IMR-90 (cell line): ENCODE results near the gene OST4. TPM values are rescaled to one million over a fixed set of nuclear protein-coding genes. Genes with fewer than 3 reads are reported as not detected.

Experiments used
- ATAC-seq: fragments of 200-7000 bp; cut with Tn5 transposase; 2 replicates; pipeline ENCODE4 v1.9.1; 2020; ENCODE audit warnings: low read depth, mild to moderate bottlenecking, moderate library complexity
- BruUV-seq: library from RNA; stranded (reverse); fragments of 400-500 nt; replicated peaks from 2 replicates; lab custom pipeline; 2021; lab: Mats Ljungman, UMichigan
- CTCF ChIA-PET: fragments of 300-600 bp; formaldehyde crosslinking; extraction: SDS; loops from one replicate; lab custom pipeline; 2021; ENCODE audit warnings: antibody characterized with exemption; lab: Yijun Ruan, JAX
- POLR2A ChIA-PET: fragments of 300-600 bp; sonication (Branson Sonifier 250); formaldehyde crosslinking; loops from one replicate; lab custom pipeline; 2022; ENCODE audit warnings: antibody characterized with exemption; ENCODE audit not compliant: unreplicated experiment; lab: Charles Lee
- DNase-seq: peaks from one replicate; pipeline ENCODE4 v3.0.0; 2013
- H2AFZ ChIP-seq: replicated peaks from 2 replicates; pipeline ENCODE3; 2013; ENCODE audit warnings: low read length, mild to moderate bottlenecking; ENCODE audit not compliant: poor library complexity
- H2AK5ac ChIP-seq: 2 replicates; pipeline ENCODE4 v1.6.1; 2013; ENCODE audit warnings: low read depth, low read length, inconsistent platforms
- H2AK9ac ChIP-seq: replicated peaks from 2 replicates; pipeline ENCODE3; 2013; ENCODE audit warnings: mild to moderate bottlenecking, low read depth, low read length, moderate library complexity; ENCODE audit not compliant: poor library complexity
- H2BK120ac ChIP-seq: 2 replicates; pipeline ENCODE4 v1.6.1; 2013; ENCODE audit warnings: low read depth, low read length, inconsistent platforms
- H2BK15ac ChIP-seq: 3 replicates; pipeline ENCODE4 v1.6.1; 2013; ENCODE audit warnings: low read depth, low read length, inconsistent platforms
- H2BK20ac ChIP-seq: 2 replicates; pipeline ENCODE4 v1.6.1; 2013; ENCODE audit warnings: low read depth, mild to moderate bottlenecking, inconsistent platforms, low read length, moderate library complexity
- H2BK5ac ChIP-seq: 2 replicates; pipeline ENCODE4 v1.6.1; 2013; ENCODE audit warnings: mild to moderate bottlenecking, low read depth, low read length, inconsistent platforms; ENCODE audit not compliant: poor library complexity, severe bottlenecking
- H3K14ac ChIP-seq: replicated peaks from 2 replicates; pipeline ENCODE4 v1.6.1; 2013; ENCODE audit warnings: low read depth, low read length, inconsistent platforms
- H3K18ac ChIP-seq: 2 replicates; pipeline ENCODE4 v1.6.1; 2013; ENCODE audit warnings: low read depth, low read length, control low read depth
- H3K23ac ChIP-seq: 2 replicates; pipeline ENCODE4 v1.6.1; 2013; ENCODE audit warnings: low read depth, low read length, inconsistent platforms
- H3K27ac ChIP-seq: 2 replicates; pipeline ENCODE4 v1.5.1; 2013; ENCODE audit warnings: mild to moderate bottlenecking, control low read depth, low read length; ENCODE audit not compliant: insufficient read depth
- H3K27me3 ChIP-seq: 2 replicates; pipeline ENCODE4 v1.6.1; 2013; ENCODE audit warnings: low read length; ENCODE audit not compliant: control insufficient read depth, insufficient read depth
- H3K36me3 ChIP-seq: 2 replicates; pipeline ENCODE4 v1.6.1; 2013; ENCODE audit warnings: low read length, mixed read lengths; ENCODE audit not compliant: control insufficient read depth, insufficient read depth
- H3K4ac ChIP-seq: 2 replicates; pipeline ENCODE4 v1.6.1; 2013; ENCODE audit warnings: low read depth, low read length, inconsistent platforms
- H3K4me1 ChIP-seq: 2 replicates; pipeline ENCODE4 v1.6.1; 2013; ENCODE audit warnings: low read length, mixed read lengths; ENCODE audit not compliant: control insufficient read depth, insufficient read depth
- H3K4me2 ChIP-seq: 2 replicates; pipeline ENCODE4 v1.6.1; 2013; ENCODE audit warnings: low read depth, mild to moderate bottlenecking, control low read depth, low read length, moderate library complexity
- H3K4me3 ChIP-seq: 2 replicates; pipeline ENCODE4 v1.5.1; 2013; ENCODE audit warnings: low read depth, mild to moderate bottlenecking, control low read depth, low read length, moderate library complexity; ENCODE audit not compliant: insufficient read depth
- H3K56ac ChIP-seq: 2 replicates; pipeline ENCODE4 v1.6.1; 2013; ENCODE audit warnings: low read length, inconsistent platforms; ENCODE audit not compliant: insufficient read depth; ENCODE audit errors: extremely low read depth
- H3K79me1 ChIP-seq, 2 experiments: 2 replicates each; pipeline ENCODE4 v1.6.1; 2013; ENCODE audit warnings: low read length in 2 of 2, inconsistent platforms in 1 of 2, low read depth in 1 of 2
- H3K9ac ChIP-seq: 2 replicates; pipeline ENCODE4 v1.6.1; 2013; ENCODE audit warnings: low read depth, low read length, control low read depth
- H3K9me1 ChIP-seq: 2 replicates; pipeline ENCODE4 v1.6.1; 2013; ENCODE audit warnings: low read length, inconsistent platforms; ENCODE audit not compliant: insufficient read depth
- H3K9me3 ChIP-seq: 2 replicates; pipeline ENCODE4 v1.6.1; 2013; ENCODE audit warnings: low read length; ENCODE audit not compliant: control insufficient read depth, insufficient read depth
- H4K20me1 ChIP-seq: 2 replicates; pipeline ENCODE4 v1.6.1; 2013; ENCODE audit warnings: low read length, inconsistent platforms; ENCODE audit not compliant: insufficient read depth
- H4K5ac ChIP-seq: 2 replicates; pipeline ENCODE4 v1.6.1; 2013; ENCODE audit warnings: mild to moderate bottlenecking, low read depth, low read length, control low read depth
- H4K8ac ChIP-seq, 2 experiments: 2 replicates each; pipeline ENCODE4 v1.6.1; 2013; ENCODE audit warnings: low read depth in 2 of 2, low read length in 2 of 2, control low read depth in 1 of 2, inconsistent platforms in 1 of 2
- H4K91ac ChIP-seq: 2 replicates; pipeline ENCODE4 v1.6.1; 2013; ENCODE audit warnings: low read depth, low read length, inconsistent platforms; ENCODE audit not compliant: insufficient read depth
- BHLHE40 ChIP-seq: fragments of 150-350 bp; IDR thresholded peaks from 2 replicates; pipeline ENCODE4 v1.6.1; 2016; ENCODE audit warnings: mild to moderate bottlenecking, low read depth, low read length
- CEBPB ChIP-seq: IDR thresholded peaks from 2 replicates; pipeline ENCODE4 v1.6.1; 2012; ENCODE audit warnings: low read depth, low read length, improper control_type of control experiment
- CHD1 ChIP-seq: IDR thresholded peaks from 2 replicates; pipeline ENCODE4 v1.6.1; 2012; ENCODE audit warnings: low read depth, low read length, improper control_type of control experiment
- CTCF ChIP-seq: conservative IDR thresholded peaks from 2 replicates; pipeline ENCODE4 v1.5.1; 2012; ENCODE audit warnings: mild to moderate bottlenecking, low read depth, low read length, improper control_type of control experiment
- ELK1 ChIP-seq: fragments of 150-350 bp; IDR thresholded peaks from 2 replicates; pipeline ENCODE4 v1.6.1; 2016; ENCODE audit warnings: low read depth, mild to moderate bottlenecking, low read length, moderate library complexity, borderline replicate concordance
- FOS ChIP-seq: fragments of 150-350 bp; IDR thresholded peaks from 2 replicates; pipeline ENCODE4 v1.6.1; 2016; ENCODE audit warnings: low read depth, low read length
- MAFK ChIP-seq: IDR thresholded peaks from 2 replicates; pipeline ENCODE4 v1.6.1; 2012; ENCODE audit warnings: low read depth, low read length, improper control_type of control experiment
- MAZ ChIP-seq: IDR thresholded peaks from 2 replicates; pipeline ENCODE4 v1.6.1; 2012; ENCODE audit warnings: low read depth, mild to moderate bottlenecking, low read length, improper control_type of control experiment, moderate library complexity, borderline replicate concordance
- MXI1 ChIP-seq: IDR thresholded peaks from 2 replicates; pipeline ENCODE4 v1.6.1; 2012; ENCODE audit warnings: low read depth, mild to moderate bottlenecking, low read length, moderate library complexity, borderline replicate concordance
- NFE2L2 ChIP-seq: fragments of 150-350 bp; IDR thresholded peaks from 2 replicates; pipeline ENCODE4 v1.6.1; 2016; ENCODE audit warnings: low read depth, mild to moderate bottlenecking, low read length
- POLR2A ChIP-seq: IDR thresholded peaks from 2 replicates; pipeline ENCODE4 v1.6.1; 2012; ENCODE audit warnings: mild to moderate bottlenecking, low read depth, low read length
- RAD21 ChIP-seq: IDR thresholded peaks from 2 replicates; pipeline ENCODE4 v1.6.1; 2012; ENCODE audit warnings: low read length, improper control_type of control experiment
- RCOR1 ChIP-seq: IDR thresholded peaks from 2 replicates; pipeline ENCODE4 v1.6.1; 2012; ENCODE audit warnings: mild to moderate bottlenecking, low read length, improper control_type of control experiment; ENCODE audit not compliant: insufficient replicate concordance
- RFX5 ChIP-seq: IDR thresholded peaks from 2 replicates; pipeline ENCODE4 v1.8.0; 2012; ENCODE audit warnings: low read depth, mild to moderate bottlenecking, low read length, moderate library complexity
- WGBS, 2 experiments: methylation state at CpG; one replicate each; pipeline versions ENCODE4 v1.1.5 to v1.1.7; 2013; ENCODE audit warnings: missing lambda C conversion rate in 2 of 2; ENCODE audit not compliant: insufficient read length in 1 of 2; ENCODE audit errors: extremely low coverage in 2 of 2; 5-methylcytosine and 5-hydroxymethylcytosine counted together
- dilution Hi-C: fragments of 300-500 bp; cut with HindIII; formaldehyde crosslinking; loops from one replicate; pipeline ENCODE4 v1.14.3; 2018; ENCODE audit warnings: low sequenced_read_pairs; ENCODE audit not compliant: unreplicated experiment
- in situ Hi-C: fragments of 300-500 bp; cut with MboI; formaldehyde crosslinking; loops from 3 replicates; pipeline ENCODE4 v1.14.3; 2019; ENCODE audit warnings: low sequenced_read_pairs, inconsistent platforms, mixed read lengths
- intact Hi-C: fragments of 100-400 bp; cut with micrococcal nuclease; formaldehyde crosslinking; loops from 2 replicates; pipeline ENCODE4 v1.10.0; 2022
- polyA plus RNA-seq, 3 experiments: library from polyadenylated mRNA; depleted of rRNA; stranded (reverse); fragments of >200 nt; gene quantifications; 2 replicates each; pipeline ENCODE4 v1.2.3, GENCODE V29; 2012; ENCODE audit warnings: low replicate concordance in 1 of 3
- total RNA-seq: library from RNA; depleted of rRNA; stranded (reverse); fragments of >200 nt; gene quantifications from 2 replicates; pipeline ENCODE4 v1.2.3, GENCODE V29; 2012
- TF ChIP-seq, protein P1 (sequence below): fragments of 150-350 bp; IDR thresholded peaks from 2 replicates; pipeline ENCODE4 v1.6.1; 2017; ENCODE audit warnings: mild to moderate bottlenecking, antibody characterized with exemption, low read length, low read depth

The OST4 gene
- total and polyA plus RNA-seq, 2 of the 4 experiments (the other 2 are of a cell fraction): 386 to 806 TPM

- Histone ChIP-seq H2AK9ac (peak overlapping the region; percentile 100), H2BK15ac (peak overlapping the region; percentile 60; the same call in 1 of the 3 replicates), H4K91ac (peak overlapping the region; percentile 99), H3K9me1 (peaks cover 8% of the 10 kb centered on the region), H3K23ac (peak overlapping the region; percentile 100), H3K79me1 (peaks cover 51 to 96% of the 10 kb centered on the region in 2 experiments), H3K9me3 (no peaks in the 10 kb centered on the region), H3K9ac (peak overlapping the region; percentile 90), H4K5ac (peak overlapping the region; percentile 90), H3K4me3 (peak overlapping the region; percentile 94), H3K27ac (peak overlapping the region; percentile 90), H3K27me3 (no peaks in the 10 kb centered on the region), H3K4ac (peak overlapping the region; percentile 100), H2AFZ (peak overlapping the region; percentile 95), H3K36me3 (peaks cover 47% of the 10 kb centered on the region), H3K4me2 (peak overlapping the region; percentile 97), H3K14ac (peak overlapping the region; percentile 100), H2BK120ac (peak overlapping the region; percentile 87), H2BK5ac (peak overlapping the region; percentile 75), H3K4me1 (peaks cover 7% of the 10 kb centered on the region), H4K20me1 (peaks cover 33% of the 10 kb centered on the region), H2BK20ac (peak overlapping the region; percentile 54; the same call in 1 of the 2 replicates), H3K18ac (peak overlapping the region; percentile 62), H2AK5ac (peak overlapping the region; percentile 99), H3K56ac (peak overlapping the region; percentile 79), H4K8ac (peak overlapping the region; percentile 85 to 97)
- DNase-seq (no peak), ATAC-seq (peak; percentile 10)
- intact Hi-C loops (no loop called here), in situ Hi-C loops (no loop called here), dilution Hi-C loops (no loop called here)
- ChIA-PET CTCF (no interaction called here), POLR2A (interaction anchor here (0.7 to 1.4 kb wide), 4 partner anchors 10 to 46 kb away, joined by 3 to 11 read pairs (median 7); no protein-coding TSS in a partner anchor)
- WGBS, 2 experiments: no CpG with 5 or more reads among the region's 11 CpGs
- BruUV-seq: no TSS peak
- no peak for TF ChIP-seq MXI1
- TF ChIP-seq FOS: no peak
- no peak for TF ChIP-seq MAFK
- TF ChIP-seq CEBPB: no peak
- no peak for TF ChIP-seq RCOR1
- TF ChIP-seq RAD21: no peak
- TF ChIP-seq, protein P1, sequence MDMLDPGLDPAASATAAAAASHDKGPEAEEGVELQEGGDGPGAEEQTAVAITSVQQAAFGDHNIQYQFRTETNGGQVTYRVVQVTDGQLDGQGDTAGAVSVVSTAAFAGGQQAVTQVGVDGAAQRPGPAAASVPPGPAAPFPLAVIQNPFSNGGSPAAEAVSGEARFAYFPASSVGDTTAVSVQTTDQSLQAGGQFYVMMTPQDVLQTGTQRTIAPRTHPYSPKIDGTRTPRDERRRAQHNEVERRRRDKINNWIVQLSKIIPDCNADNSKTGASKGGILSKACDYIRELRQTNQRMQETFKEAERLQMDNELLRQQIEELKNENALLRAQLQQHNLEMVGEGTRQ: no peak
- TF ChIP-seq POLR2A: no peak
- no peak for TF ChIP-seq MAZ
- no peak for TF ChIP-seq NFE2L2
- no peak for TF ChIP-seq RFX5
- no peak for TF ChIP-seq CHD1
- no peak for TF ChIP-seq ELK1
- no peak for TF ChIP-seq CTCF
- TF ChIP-seq BHLHE40: no peak
These were observed 38.1 kb downstream of the OST4 start for GRCh38 chr2:27033253-27033852.
